AG04450 (cell line): ENCODE results near the gene FAM50B. TPM values are rescaled to one million over a fixed set of nuclear protein-coding genes. Genes with fewer than 3 reads are reported as not detected.

Source experiments
- CTCF ChIA-PET: fragments of 300-600, 350-600 bp; formaldehyde crosslinking; extraction: SDS; loops from one replicate; lab custom pipeline; 2022; ENCODE audit warnings: antibody characterized with exemption, inconsistent platforms; lab: Charles Lee
- POLR2A ChIA-PET: fragments of 350-600 bp; formaldehyde crosslinking; extraction: SDS; loops from one replicate; lab custom pipeline; 2021; ENCODE audit warnings: antibody characterized with exemption, inconsistent platforms; lab: Yijun Ruan, JAX
- DNase-seq: peaks from one replicate; pipeline ENCODE4 v3.0.0-alpha.2; 2011; ENCODE audit warnings: low read depth, low spot score
- H3K27ac ChIP-seq: one replicate; pipeline ENCODE4 v1.5.1; 2012; ENCODE audit warnings: low read depth, low read length, control low read depth
- H3K27me3 ChIP-seq: one replicate; pipeline ENCODE4 v1.6.0; 2012; ENCODE audit warnings: low read length; ENCODE audit not compliant: control insufficient read depth, insufficient read depth
- H3K4me3 ChIP-seq: 2 replicates; pipeline ENCODE4 v1.5.1; 2011; ENCODE audit warnings: mild to moderate bottlenecking, low read depth, low read length, control low read depth
- H3K9me3 ChIP-seq: 2 replicates; pipeline ENCODE4 v1.5.1; 2012; ENCODE audit warnings: low read length; ENCODE audit not compliant: control insufficient read depth, insufficient read depth
- polyA plus RNA-seq: library from polyadenylated mRNA; depleted of rRNA; stranded (reverse); fragments of >200 nt; gene quantifications from 2 replicates; pipeline ENCODE4 v1.2.3, GENCODE V29; 2011
- TF ChIP-seq, protein P1 (sequence below): IDR thresholded peaks from 2 replicates; pipeline ENCODE4 v1.5.1; 2011; ENCODE audit warnings: low read depth, low read length, control low read depth, inconsistent platforms

The FAM50B gene
- polyA plus RNA-seq, 1 experiment: 4.5 TPM

DNA sequence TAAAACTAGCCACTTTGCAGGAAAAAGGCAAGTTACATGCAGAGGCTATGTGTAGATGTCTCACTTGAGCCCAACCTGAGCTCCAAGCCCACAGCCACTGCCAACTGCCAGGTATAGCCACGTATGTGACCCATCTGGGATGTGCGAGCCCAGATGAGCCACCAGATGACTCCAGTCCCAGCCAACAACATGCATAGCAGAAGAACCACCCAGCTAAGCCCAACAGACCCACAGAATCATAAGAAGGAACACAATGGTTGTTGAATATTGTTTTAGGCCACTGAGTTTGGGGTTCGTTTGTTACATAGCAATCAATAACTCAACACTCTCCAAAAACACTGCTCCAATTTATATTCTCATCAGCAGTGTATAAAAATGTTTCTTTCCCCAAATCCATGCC, 16.3 kb downstream of the FAM50B start:
- TF ChIP-seq, protein P1, sequence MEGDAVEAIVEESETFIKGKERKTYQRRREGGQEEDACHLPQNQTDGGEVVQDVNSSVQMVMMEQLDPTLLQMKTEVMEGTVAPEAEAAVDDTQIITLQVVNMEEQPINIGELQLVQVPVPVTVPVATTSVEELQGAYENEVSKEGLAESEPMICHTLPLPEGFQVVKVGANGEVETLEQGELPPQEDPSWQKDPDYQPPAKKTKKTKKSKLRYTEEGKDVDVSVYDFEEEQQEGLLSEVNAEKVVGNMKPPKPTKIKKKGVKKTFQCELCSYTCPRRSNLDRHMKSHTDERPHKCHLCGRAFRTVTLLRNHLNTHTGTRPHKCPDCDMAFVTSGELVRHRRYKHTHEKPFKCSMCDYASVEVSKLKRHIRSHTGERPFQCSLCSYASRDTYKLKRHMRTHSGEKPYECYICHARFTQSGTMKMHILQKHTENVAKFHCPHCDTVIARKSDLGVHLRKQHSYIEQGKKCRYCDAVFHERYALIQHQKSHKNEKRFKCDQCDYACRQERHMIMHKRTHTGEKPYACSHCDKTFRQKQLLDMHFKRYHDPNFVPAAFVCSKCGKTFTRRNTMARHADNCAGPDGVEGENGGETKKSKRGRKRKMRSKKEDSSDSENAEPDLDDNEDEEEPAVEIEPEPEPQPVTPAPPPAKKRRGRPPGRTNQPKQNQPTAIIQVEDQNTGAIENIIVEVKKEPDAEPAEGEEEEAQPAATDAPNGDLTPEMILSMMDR: no peak
- ChIA-PET POLR2A (no interaction called here), CTCF (interaction anchor here (1.2 kb wide), 1 partner anchor 113 kb away, joined by 3 read pairs; no protein-coding TSS in a partner anchor)
- DNase-seq: no peak
- H3K9me3 ChIP-seq: peaks cover 3% of the 10 kb centered on the region; the same call in 1 of the 2 replicates
- no peak overlapping the region for H3K4me3 ChIP-seq
- H3K27me3 ChIP-seq: peaks cover 7% of the 10 kb centered on the region
- H3K27ac ChIP-seq: no peak overlapping the region

- ChIA-PET POLR2A (no interaction called here), CTCF (interaction anchor here (1.2 kb wide), 1 partner anchor 18 kb away, joined by 4 read pairs; the partner anchor contains the start of gene FAM50B)
- Histone ChIP-seq H3K9me3 (peaks cover 3% of the 10 kb centered on the region; the same call in 1 of the 2 replicates), H3K27me3 (no peaks in the 10 kb centered on the region), H3K4me3 (no peak overlapping the region), H3K27ac (no peak overlapping the region)
- TF ChIP-seq, protein P1: no peak
- DNase-seq: no peak
These were observed 18.7 kb downstream of the FAM50B start for GRCh38 chr6:3867641-3868502.

- POLR2A ChIA-PET: no interaction called here
- no peaks in the 10 kb centered on the region for H3K27me3 ChIP-seq
These were observed 19.4 kb downstream of the FAM50B start for GRCh38 chr6:3868544-3868943.

GRCh38 chr6:3869284-3869631, 20.1 kb downstream of the FAM50B start:
- no peak overlapping the region for H3K27ac ChIP-seq
- no peak for DNase-seq
- TF ChIP-seq, protein P1: no peak
- ChIA-PET POLR2A (no interaction called here), CTCF (no interaction called here)
- peaks cover 3% of the 10 kb centered on the region; the same call in 1 of the 2 replicates for H3K9me3 ChIP-seq
- no peak overlapping the region for H3K4me3 ChIP-seq
- H3K27me3 ChIP-seq: no peaks in the 10 kb centered on the region

More at GRCh38 chr6:3868544-3868943, 19.4 kb downstream of the FAM50B start:
- TF ChIP-seq, protein P1: no peak
- no peak for DNase-seq
- CTCF ChIA-PET: interaction anchor here (1.2 kb wide), 1 partner anchor 19 kb away, joined by 4 read pairs; the partner anchor contains the start of gene FAM50B
- Histone ChIP-seq H3K9me3 (peaks cover 3% of the 10 kb centered on the region; the same call in 1 of the 2 replicates), H3K27ac (no peak overlapping the region), H3K4me3 (no peak overlapping the region)
